ENCODE results near the gene TTC16. TPM values are rescaled to one million over a fixed set of nuclear protein-coding genes. Genes with fewer than 3 reads are reported as not detected.

TTC16 gene
- total and polyA plus RNA-seq, 7 donors: 0.01 to 0.10 (median 0.03) TPM; not detected in 4

Other genes starting within 250 kb of the TTC16 start
- gene STXBP1, start 103.8 kb upstream of the TTC16 start, total RNA-seq: 10 to 100 TPM in 2 of 4 donors, 1 to 10 TPM in 2; 6.1 to 12.3 (median 8.9) TPM
- gene STXBP1, start 103.8 kb upstream of the TTC16 start, polyA plus RNA-seq: 1 to 10 TPM; 2.8 to 6.7 (median 3.2) TPM
- gene CFAP157, start 9.1 kb upstream of the TTC16 start, total RNA-seq: under 1 TPM in 1 of 4 donors, not detected in 3; 0.10 TPM
- under 1 TPM; 0.18 to 0.34 (median 0.27) TPM for gene CFAP157, start 9.1 kb upstream of the TTC16 start, polyA plus RNA-seq
- 10 to 100 TPM in 3 of 4 donors, 1 to 10 TPM in 1; 7.9 to 37.7 (median 13.3) TPM for gene PTRH1, start 416 bp upstream of the TTC16 start, total RNA-seq
- 10 to 100 TPM; 21.8 to 44.6 (median 36.2) TPM for gene PTRH1, start 416 bp upstream of the TTC16 start, polyA plus RNA-seq
- 1 to 10 TPM; 2.8 to 6.7 (median 4.0) TPM for gene TOR2A, start 19.2 kb downstream of the TTC16 start, total RNA-seq
- 1 to 10 TPM; 4.6 to 6.9 (median 5.0) TPM for gene TOR2A, start 19.2 kb downstream of the TTC16 start, polyA plus RNA-seq
- 10 to 100 TPM in 2 of 4 donors, 1 to 10 TPM in 2; 8.3 to 12.0 (median 10.3) TPM for gene SH2D3C, start 62.6 kb downstream of the TTC16 start, total RNA-seq
- gene SH2D3C, start 62.6 kb downstream of the TTC16 start, polyA plus RNA-seq: 10 to 100 TPM in 1 of 3 donors, 1 to 10 TPM in 2; 5.3 to 10.0 (median 8.4) TPM
- gene CDK9, start 70.0 kb downstream of the TTC16 start, total RNA-seq: 10 to 100 TPM; 26.5 to 46.1 (median 42.9) TPM
- gene CDK9, start 70.0 kb downstream of the TTC16 start, polyA plus RNA-seq: 10 to 100 TPM; 29.7 to 39.3 (median 31.5) TPM
- 10 to 100 TPM; 39.7 to 61.9 (median 45.8) TPM for gene FPGS, start 86.8 kb downstream of the TTC16 start, total RNA-seq
- gene FPGS, start 86.8 kb downstream of the TTC16 start, polyA plus RNA-seq: 10 to 100 TPM; 21.9 to 32.3 (median 29.8) TPM
- 10 to 100 TPM; 31.7 to 80.4 (median 54.3) TPM for gene ENG, start 138.6 kb downstream of the TTC16 start, total RNA-seq
- gene ENG, start 138.6 kb downstream of the TTC16 start, polyA plus RNA-seq: 10 to 100 TPM; 22.1 to 78.1 (median 28.6) TPM
- 100 to 1,000 TPM; 369 to 854 (median 688) TPM for gene AK1, start 161.6 kb downstream of the TTC16 start, total RNA-seq
- gene AK1, start 161.6 kb downstream of the TTC16 start, polyA plus RNA-seq: 100 to 1,000 TPM; 310 to 845 (median 778) TPM
- gene ST6GALNAC6, start 183.5 kb downstream of the TTC16 start, total RNA-seq: 10 to 100 TPM; 20.3 to 26.1 (median 24.4) TPM
- 10 to 100 TPM; 18.5 to 35.5 (median 31.0) TPM for gene ST6GALNAC6, start 183.5 kb downstream of the TTC16 start, polyA plus RNA-seq
- gene ST6GALNAC4, start 201.0 kb downstream of the TTC16 start, total RNA-seq: 10 to 100 TPM in 3 of 4 donors, 1 to 10 TPM in 1; 8.9 to 52.6 (median 27.3) TPM
- 10 to 100 TPM; 14.0 to 31.4 (median 14.8) TPM for gene ST6GALNAC4, start 201.0 kb downstream of the TTC16 start, polyA plus RNA-seq
- gene PIP5KL1, start 214.7 kb downstream of the TTC16 start, total RNA-seq: under 1 TPM in 2 of 4 donors, not detected in 2; 0.40 to 0.44 TPM
- under 1 TPM in 2 of 3 donors, not detected in 1; 0.05 to 0.12 TPM for gene PIP5KL1, start 214.7 kb downstream of the TTC16 start, polyA plus RNA-seq
- 10 to 100 TPM in 3 of 4 donors, 1 to 10 TPM in 1; 9.7 to 17.4 (median 12.2) TPM for gene DPM2, start 221.8 kb downstream of the TTC16 start, total RNA-seq
- 10 to 100 TPM; 16.6 to 39.6 (median 37.1) TPM for gene DPM2, start 221.8 kb downstream of the TTC16 start, polyA plus RNA-seq

All from psoas muscle (tissue), 7 donors.